ENCODE data around the gene SHISAL1.

- no peak for TF ChIP-seq POLR2A (IDR thresholded peaks at IDR 0.05; ENCODE audit: low read depth, low read length)
- no peak for TF ChIP-seq TAF1 (IDR thresholded peaks at IDR 0.05; ENCODE audit: low read depth, low read length)
- no peak for TF ChIP-seq POLR2AphosphoS5 (IDR thresholded peaks at IDR 0.05; ENCODE audit: low read depth, low read length)
- no peak for TF ChIP-seq PAX5 (IDR thresholded peaks at IDR 0.05; ENCODE audit: insufficient read depth, low read length, severe bottlenecking)
Measured at GRCh38 chr22:44335903-44336803, 23.4 kb upstream of the SHISAL1 start.
